HepG2 (cell line): ENCODE results near the gene TPD52L2. TPM values are rescaled to one million over a fixed set of nuclear protein-coding genes. Genes with fewer than 3 reads are reported as not detected.

Experiments
- BCL6 ChIP-seq: IDR thresholded peaks from 2 replicates; pipeline ENCODE4 v1.6.1; 2016; ENCODE audit warnings: missing genetic modification reagents, missing compliant biosample characterization
- CBX5 ChIP-seq: sonication (generic); formaldehyde crosslinking; IDR thresholded peaks from 2 replicates; pipeline ENCODE4 v1.4.0; 2020; ENCODE audit warnings: missing genetic modification reagents, borderline replicate concordance
- CC2D1A ChIP-seq: sonication (generic); formaldehyde crosslinking; IDR thresholded peaks from 2 replicates; pipeline ENCODE4 v1.8.1; 2023; ENCODE audit warnings: mild to moderate bottlenecking, missing genetic modification reagents
- CEBPG ChIP-seq: IDR thresholded peaks from 2 replicates; pipeline ENCODE4 v1.6.1; 2016
- DR1 ChIP-seq: sonication (generic); formaldehyde crosslinking; IDR thresholded peaks from 2 replicates; pipeline ENCODE4 v1.8.0; 2021; ENCODE audit warnings: mild to moderate bottlenecking, missing genetic modification reagents, inconsistent platforms
- HMG20A ChIP-seq: IDR thresholded peaks from 2 replicates; pipeline ENCODE4 v1.6.1; 2016; ENCODE audit warnings: borderline replicate concordance
- KDM3A ChIP-seq: IDR thresholded peaks from 2 replicates; pipeline ENCODE4 v1.6.1; 2018; ENCODE audit warnings: low read depth, missing compliant biosample characterization
- MLLT10 ChIP-seq: sonication (generic); formaldehyde crosslinking; IDR thresholded peaks from 2 replicates; pipeline ENCODE4 v1.4.0; 2020; ENCODE audit warnings: missing genetic modification reagents
- MLX ChIP-seq: IDR thresholded peaks from 2 replicates; pipeline ENCODE4 v1.6.1; 2016
- PHF5A ChIP-seq: IDR thresholded peaks from one replicate; pipeline ENCODE4 v1.6.1; 2018; ENCODE audit warnings: low read depth, missing genetic modification reagents; ENCODE audit not compliant: unreplicated experiment
- SIN3B ChIP-seq: fragments of 150-350 bp; IDR thresholded peaks from 2 replicates; pipeline ENCODE4 v1.6.1; 2014; ENCODE audit warnings: low read length
- TCF7 ChIP-seq: sonication (generic); IDR thresholded peaks from 2 replicates; pipeline ENCODE4 v1.6.1; 2016; ENCODE audit warnings: antibody characterized with exemption, low read depth
- TFE3 ChIP-seq: IDR thresholded peaks from 2 replicates; pipeline ENCODE4 v1.6.1; 2016
- ZBTB10 ChIP-seq: sonication (generic); formaldehyde crosslinking; IDR thresholded peaks from 2 replicates; pipeline ENCODE4 v1.4.0; 2020; ENCODE audit warnings: missing genetic modification reagents, borderline replicate concordance
- ZBTB38 ChIP-seq: sonication (generic); formaldehyde crosslinking; IDR thresholded peaks from 2 replicates; pipeline ENCODE4 v1.5.1; 2020; ENCODE audit warnings: mild to moderate bottlenecking, missing genetic modification reagents
- ZFP90 ChIP-seq: sonication (generic); formaldehyde crosslinking; IDR thresholded peaks from 2 replicates; pipeline ENCODE4 v1.8.0; 2022; ENCODE audit warnings: missing genetic modification reagents, mild to moderate bottlenecking, inconsistent platforms, borderline replicate concordance
- ZKSCAN8 ChIP-seq: IDR thresholded peaks from 2 replicates; pipeline ENCODE4 v1.6.1; 2016; ENCODE audit warnings: borderline replicate concordance, missing genetic modification reagents, missing compliant biosample characterization
- ZNF318 ChIP-seq: sonication (generic); formaldehyde crosslinking; IDR thresholded peaks from 2 replicates; pipeline ENCODE4 v1.4.0; 2020; ENCODE audit warnings: mild to moderate bottlenecking, missing genetic modification reagents
- polyA plus RNA-seq, 8 experiments: library from polyadenylated mRNA; depleted of rRNA in 3 of 8; stranded (reverse) in 7 of 8; unstranded in 1 of 8; fragments of >200 nt; fragmentation: Illumina TruSeq in 4 of 8; extraction: Trizol in 4 of 8; gene quantifications; 2 replicates each; pipeline versions ENCODE4 v1.2.1 to v1.2.3, GENCODE V29; 2011 to 2016; ENCODE audit warnings: low read depth in 4 of 8, missing spikeins in 1 of 8, mixed read lengths in 1 of 8; ENCODE audit not compliant: insufficient read depth in 1 of 8
- total RNA-seq, 5 experiments: library from RNA; depleted of rRNA; stranded (reverse); fragments of >200 nt; fragmentation: Illumina TruSeq; extraction: Trizol; gene quantifications; 2 replicates each; pipeline ENCODE4 v1.2.3, GENCODE V29; 2016; ENCODE audit warnings: low read depth in 1 of 5

TPD52L2 gene
- total and polyA plus RNA-seq, 2 of the 13 experiments (the other 11 are each of a cell fraction or from before 2014, with no cell fraction given) = 156 to 184 TPM

- TF ChIP-seq ZFP90 = no peak; the same call in 1 of the 2 replicates
- TF ChIP-seq ZBTB10 (CRISPR knock-in tag) = no peak; the same call in 1 of the 2 replicates
- TF ChIP-seq KDM3A (CRISPR knock-in tag) = peak; percentile 52; the same call in 1 of the 2 replicates
- TF ChIP-seq MLLT10 (CRISPR knock-in tag) = no peak
- TF ChIP-seq PHF5A = no peak
- no peak for TF ChIP-seq ZKSCAN8 (CRISPR knock-in tag)
- 0 out of 2 replicates have a peak, but pooled peaks have one; percentile 27 for TF ChIP-seq HMG20A (CRISPR knock-in tag)
- TF ChIP-seq SIN3B = no peak
- no peak for TF ChIP-seq ZNF318 (CRISPR knock-in tag)
- TF ChIP-seq MLX (CRISPR knock-in tag) = no peak
- no peak for TF ChIP-seq TCF7
- TF ChIP-seq TFE3 = no peak
- TF ChIP-seq ZBTB38 (CRISPR knock-in tag) = 0 out of 2 replicates have a peak, but pooled peaks have one; percentile 17
- peak; percentile 82 for TF ChIP-seq BCL6 (CRISPR knock-in tag)
- no peak for TF ChIP-seq CC2D1A (CRISPR knock-in tag)
- TF ChIP-seq CBX5 (CRISPR knock-in tag) = no peak
- TF ChIP-seq DR1 (CRISPR knock-in tag) = no peak
- no peak for TF ChIP-seq CEBPG
Observed at GRCh38 chr20:63846128-63846771, 18.8 kb upstream of the TPD52L2 start (continued).
